ENCODE data around the gene OR6T1. TPM values are rescaled to one million over a fixed set of nuclear protein-coding genes. Genes with fewer than 3 reads are reported as not detected.

Gene OR6T1
- total RNA-seq, 1 donor = not detected

GRCh38 chr11:123945132-123945531 is 1.5 kb upstream of the OR6T1 start:
- H3K4me3 ChIP-seq (ENCODE audit: low read depth, low read length) = no peak overlapping the region
- no peak for DNase-seq (ENCODE audit: low read depth)
- TF ChIP-seq, protein P1, sequence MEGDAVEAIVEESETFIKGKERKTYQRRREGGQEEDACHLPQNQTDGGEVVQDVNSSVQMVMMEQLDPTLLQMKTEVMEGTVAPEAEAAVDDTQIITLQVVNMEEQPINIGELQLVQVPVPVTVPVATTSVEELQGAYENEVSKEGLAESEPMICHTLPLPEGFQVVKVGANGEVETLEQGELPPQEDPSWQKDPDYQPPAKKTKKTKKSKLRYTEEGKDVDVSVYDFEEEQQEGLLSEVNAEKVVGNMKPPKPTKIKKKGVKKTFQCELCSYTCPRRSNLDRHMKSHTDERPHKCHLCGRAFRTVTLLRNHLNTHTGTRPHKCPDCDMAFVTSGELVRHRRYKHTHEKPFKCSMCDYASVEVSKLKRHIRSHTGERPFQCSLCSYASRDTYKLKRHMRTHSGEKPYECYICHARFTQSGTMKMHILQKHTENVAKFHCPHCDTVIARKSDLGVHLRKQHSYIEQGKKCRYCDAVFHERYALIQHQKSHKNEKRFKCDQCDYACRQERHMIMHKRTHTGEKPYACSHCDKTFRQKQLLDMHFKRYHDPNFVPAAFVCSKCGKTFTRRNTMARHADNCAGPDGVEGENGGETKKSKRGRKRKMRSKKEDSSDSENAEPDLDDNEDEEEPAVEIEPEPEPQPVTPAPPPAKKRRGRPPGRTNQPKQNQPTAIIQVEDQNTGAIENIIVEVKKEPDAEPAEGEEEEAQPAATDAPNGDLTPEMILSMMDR (IDR thresholded peaks at IDR 0.05; ENCODE audit: insufficient read depth, low read depth, low read length) = no peak

- TF ChIP-seq, protein P1 (IDR thresholded peaks at IDR 0.05; ENCODE audit: insufficient read depth, low read depth, low read length) = no peak
- no peak overlapping the region for H3K4me3 ChIP-seq (ENCODE audit: low read depth, low read length)
- DNase-seq (ENCODE audit: low read depth) = no peak
Observed at GRCh38 chr11:123942413-123942812, 1.2 kb downstream of the OR6T1 start.

- no peak within 1 kb of the TSS for H3K4me3 ChIP-seq (ENCODE audit: low read depth, low read length)
- DNase-seq (ENCODE audit: low read depth) = no peak
- TF ChIP-seq, protein P1 (IDR thresholded peaks at IDR 0.05; ENCODE audit: insufficient read depth, low read depth, low read length) = no peak
Observed at GRCh38 chr11:123939317-123939716, 4.3 kb downstream of the OR6T1 start, which contains the start of gene OR4D5. OR4D5 (plus strand) TSS chr11:123939617; CDS start chr11:123939617, 0 bp downstream.

GRCh38 chr11:123924027-123924426 is 19.6 kb downstream of the OR6T1 start:
- no peak for DNase-seq (ENCODE audit: low read depth)
- TF ChIP-seq, protein P1 (IDR thresholded peaks at IDR 0.05; ENCODE audit: insufficient read depth, low read depth, low read length) = no peak

DNA sequence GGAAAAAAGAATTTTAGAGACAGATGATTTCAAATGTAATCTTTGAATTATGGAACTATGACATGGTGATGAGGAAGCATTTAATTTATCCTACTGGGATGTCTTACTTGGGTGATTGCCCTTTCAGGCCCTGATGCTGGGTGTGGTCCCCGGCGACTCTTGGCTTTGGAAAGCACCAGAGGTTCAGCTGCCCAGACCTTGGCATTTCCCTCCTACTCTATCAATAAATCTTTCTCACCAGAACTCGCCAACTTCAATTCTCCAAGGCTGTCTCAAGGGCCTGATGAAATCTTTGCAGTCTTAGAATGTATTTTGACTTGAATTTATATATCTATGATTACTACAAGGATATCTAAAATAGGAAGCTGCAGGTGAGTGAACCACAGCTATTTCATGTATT is 22.7 kb downstream of the OR6T1 start:
- DNase-seq (ENCODE audit: low read depth) = no peak
- TF ChIP-seq, protein P1 (IDR thresholded peaks at IDR 0.05; ENCODE audit: insufficient read depth, low read depth, low read length) = no peak

More at GRCh38 chr11:123924027-123924426, 19.6 kb downstream of the OR6T1 start:
- no peak overlapping the region for H3K4me3 ChIP-seq (ENCODE audit: low read depth, low read length)

DNA sequence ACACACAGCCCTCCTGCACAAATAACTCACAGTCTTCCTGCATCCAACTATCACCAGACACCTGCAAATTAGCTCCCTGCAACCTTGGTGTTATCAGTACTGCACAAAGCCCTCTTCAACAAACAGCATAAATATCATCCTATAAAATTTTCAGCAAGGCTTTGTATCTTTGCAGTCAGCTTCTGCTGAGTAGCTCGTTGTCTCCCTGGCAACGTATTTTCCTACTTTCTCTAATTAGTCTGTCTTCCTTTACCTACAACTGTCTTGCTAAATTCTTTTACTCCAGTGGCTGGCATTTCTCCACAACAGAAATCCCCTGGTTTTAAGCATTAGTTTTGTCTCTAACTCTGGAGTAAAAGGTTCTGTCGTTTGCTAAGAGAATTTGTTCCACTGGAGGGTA is 37.8 kb downstream of the OR6T1 start:
- no peak overlapping the region for H3K4me3 ChIP-seq (ENCODE audit: low read depth, low read length)
- DNase-seq (ENCODE audit: low read depth) = no peak
- TF ChIP-seq, protein P1 (IDR thresholded peaks at IDR 0.05; ENCODE audit: insufficient read depth, low read depth, low read length) = no peak

More for the DNA sequence above, 22.7 kb downstream of the OR6T1 start:
- no peak overlapping the region for H3K4me3 ChIP-seq (ENCODE audit: low read depth, low read length)

DNA sequence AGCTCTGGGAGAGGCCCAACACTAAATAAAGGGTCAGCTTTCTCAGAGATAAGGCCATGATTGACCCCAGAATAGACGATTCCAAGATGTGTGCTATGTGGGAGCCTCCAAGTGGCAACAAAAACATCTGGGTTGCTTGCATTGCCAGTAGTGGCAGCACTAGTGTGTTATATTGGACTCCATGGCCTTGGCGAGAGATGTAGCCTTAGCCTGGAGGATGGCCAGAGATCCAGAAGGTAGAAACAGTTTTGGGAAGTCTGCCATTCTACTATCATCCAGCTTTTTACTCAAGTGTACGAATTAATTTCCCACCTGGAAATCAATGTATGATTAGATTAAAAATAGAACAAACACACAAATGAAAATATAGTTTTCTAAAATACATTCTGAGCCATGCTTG is 38.7 kb downstream of the OR6T1 start:
- H3K4me3 ChIP-seq (ENCODE audit: low read depth, low read length) = no peak overlapping the region
- TF ChIP-seq, protein P1 (IDR thresholded peaks at IDR 0.05; ENCODE audit: insufficient read depth, low read depth, low read length) = no peak
- no peak for DNase-seq (ENCODE audit: low read depth)

Measured in fibroblast of villous mesenchyme (primary cell).